ENCODE data around the gene ELOVL5. TPM values are rescaled to one million over a fixed set of nuclear protein-coding genes. Genes with fewer than 3 reads are reported as not detected.

The ELOVL5 gene
- total RNA-seq, 1 experiment from 2014 or later = 218 TPM

GRCh38 chr6:53373638-53374037, 24.9 kb upstream of the ELOVL5 start:
- H3K4me3 ChIP-seq (ENCODE audit: low read depth in 2 of 2, low read length in 2 of 2) = no peak overlapping the region
- intact Hi-C loops (cut with micrococcal nuclease; ENCODE audit: unreplicated experiment) (no loop called here), in situ Hi-C loops (cut with HindIII; ENCODE audit: low pct_unique_long_range_greater_than_20kb, low sequenced_read_pairs) (no loop called here)
- DNase-seq (ENCODE audit: low read depth, low spot score) (no peak), ATAC-seq (no peak)
- no peak overlapping the region for H3K27ac ChIP-seq (ENCODE audit: low read length)
- no TSS peak for BruUV-seq (replicated peaks)
- no peaks in the 10 kb centered on the region for H3K4me1 ChIP-seq (ENCODE audit: control insufficient read depth, insufficient read depth, low read length)
- ChIA-PET CTCF (no interaction called here), POLR2A (no interaction called here)
- TF ChIP-seq, protein P1, sequence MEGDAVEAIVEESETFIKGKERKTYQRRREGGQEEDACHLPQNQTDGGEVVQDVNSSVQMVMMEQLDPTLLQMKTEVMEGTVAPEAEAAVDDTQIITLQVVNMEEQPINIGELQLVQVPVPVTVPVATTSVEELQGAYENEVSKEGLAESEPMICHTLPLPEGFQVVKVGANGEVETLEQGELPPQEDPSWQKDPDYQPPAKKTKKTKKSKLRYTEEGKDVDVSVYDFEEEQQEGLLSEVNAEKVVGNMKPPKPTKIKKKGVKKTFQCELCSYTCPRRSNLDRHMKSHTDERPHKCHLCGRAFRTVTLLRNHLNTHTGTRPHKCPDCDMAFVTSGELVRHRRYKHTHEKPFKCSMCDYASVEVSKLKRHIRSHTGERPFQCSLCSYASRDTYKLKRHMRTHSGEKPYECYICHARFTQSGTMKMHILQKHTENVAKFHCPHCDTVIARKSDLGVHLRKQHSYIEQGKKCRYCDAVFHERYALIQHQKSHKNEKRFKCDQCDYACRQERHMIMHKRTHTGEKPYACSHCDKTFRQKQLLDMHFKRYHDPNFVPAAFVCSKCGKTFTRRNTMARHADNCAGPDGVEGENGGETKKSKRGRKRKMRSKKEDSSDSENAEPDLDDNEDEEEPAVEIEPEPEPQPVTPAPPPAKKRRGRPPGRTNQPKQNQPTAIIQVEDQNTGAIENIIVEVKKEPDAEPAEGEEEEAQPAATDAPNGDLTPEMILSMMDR (IDR thresholded peaks at IDR 0.05) = no peak
- TF ChIP-seq REST (IDR thresholded peaks at IDR 0.05; ENCODE audit: insufficient read depth in 1 of 2, low read depth in 2 of 2, low read length in 1 of 2) (no peak), TCF7L2 (IDR thresholded peaks at IDR 0.05; ENCODE audit: low read depth, low read length) (no peak), SIN3A (IDR thresholded peaks at IDR 0.05; ENCODE audit: borderline replicate concordance, insufficient read depth, low read depth, low read length) (no peak), POLR2AphosphoS5 (IDR thresholded peaks at IDR 0.05; ENCODE audit: low read depth, low read length) (no peak)
- H3K36me3 ChIP-seq (ENCODE audit: control insufficient read depth, insufficient read depth, low read length) = no peaks in the 10 kb centered on the region
- H3K27me3 ChIP-seq (ENCODE audit: control insufficient read depth, insufficient read depth, low read length) = no peaks in the 10 kb centered on the region
- no peaks in the 10 kb centered on the region for H3K9me3 ChIP-seq (ENCODE audit: control insufficient read depth, insufficient read depth, low read depth, low read length)

GRCh38 chr6:53369876-53370515, 21.2 kb upstream of the ELOVL5 start:
- no peak for DNase-seq (ENCODE audit: low read depth, low spot score)
- CTCF ChIA-PET = no interaction called here
- Histone ChIP-seq H3K27ac (ENCODE audit: low read length) (no peak overlapping the region), H3K4me3 (ENCODE audit: low read depth in 2 of 2, low read length in 2 of 2) (no peak overlapping the region), H3K27me3 (ENCODE audit: control insufficient read depth, insufficient read depth, low read length) (no peaks in the 10 kb centered on the region), H3K4me1 (ENCODE audit: control insufficient read depth, insufficient read depth, low read length) (no peaks in the 10 kb centered on the region), H3K9me3 (ENCODE audit: control insufficient read depth, insufficient read depth, low read depth, low read length) (no peaks in the 10 kb centered on the region), H3K36me3 (ENCODE audit: control insufficient read depth, insufficient read depth, low read length) (no peaks in the 10 kb centered on the region)
- BruUV-seq (replicated peaks) = no TSS peak
- POLR2A ChIA-PET = interaction anchor here (0.6 kb wide), 1 partner anchor 297 kb away, joined by 4 read pairs; no protein-coding TSS in a partner anchor
- TF ChIP-seq REST (IDR thresholded peaks at IDR 0.05; ENCODE audit: insufficient read depth in 1 of 2, low read depth in 2 of 2, low read length in 1 of 2) (no peak), TCF7L2 (IDR thresholded peaks at IDR 0.05; ENCODE audit: low read depth, low read length) (no peak), POLR2AphosphoS5 (IDR thresholded peaks at IDR 0.05; ENCODE audit: low read depth, low read length) (no peak), SIN3A (IDR thresholded peaks at IDR 0.05; ENCODE audit: borderline replicate concordance, insufficient read depth, low read depth, low read length) (no peak)
- TF ChIP-seq, protein P1 (IDR thresholded peaks at IDR 0.05) = no peak
- no peak for ATAC-seq
- in situ Hi-C loops (cut with HindIII; ENCODE audit: low pct_unique_long_range_greater_than_20kb, low sequenced_read_pairs) = no loop called here
- intact Hi-C loops (cut with micrococcal nuclease; ENCODE audit: unreplicated experiment) = no loop called here
